ENCODE data around the gene FABP3. TPM values are rescaled to one million over a fixed set of nuclear protein-coding genes. Genes with fewer than 3 reads are reported as not detected.

The FABP3 gene
- total RNA-seq, 1 donor from 2014 or later: 148 TPM

GRCh38 chr1:31412732-31413404 is 40.0 kb upstream of the FABP3 start, which contains the start of gene SERINC2:
SERINC2 (plus strand) TSS chr1:31413213; CDS start chr1:31413266, 53 bp downstream.
- Mint-ChIP-seq H3K27me3 (ENCODE audit: unreplicated experiment) (peaks cover 26% of the 10 kb centered on the region), H3K9me3 (ENCODE audit: unreplicated experiment) (peaks cover 27% of the 10 kb centered on the region), H3K36me3 (ENCODE audit: unreplicated experiment) (no peaks in the 10 kb centered on the region), H3K4me1 (ENCODE audit: low read depth, unreplicated experiment) (peaks cover 31% of the 10 kb centered on the region), H3K4me3 (ENCODE audit: unreplicated experiment) (peak within 1 kb of the TSS; percentile 100), H3K27ac (ENCODE audit: unreplicated experiment) (peak within 1 kb of the TSS; percentile 100)
- DNase-seq: no peak
- TF ChIP-seq, protein P1, sequence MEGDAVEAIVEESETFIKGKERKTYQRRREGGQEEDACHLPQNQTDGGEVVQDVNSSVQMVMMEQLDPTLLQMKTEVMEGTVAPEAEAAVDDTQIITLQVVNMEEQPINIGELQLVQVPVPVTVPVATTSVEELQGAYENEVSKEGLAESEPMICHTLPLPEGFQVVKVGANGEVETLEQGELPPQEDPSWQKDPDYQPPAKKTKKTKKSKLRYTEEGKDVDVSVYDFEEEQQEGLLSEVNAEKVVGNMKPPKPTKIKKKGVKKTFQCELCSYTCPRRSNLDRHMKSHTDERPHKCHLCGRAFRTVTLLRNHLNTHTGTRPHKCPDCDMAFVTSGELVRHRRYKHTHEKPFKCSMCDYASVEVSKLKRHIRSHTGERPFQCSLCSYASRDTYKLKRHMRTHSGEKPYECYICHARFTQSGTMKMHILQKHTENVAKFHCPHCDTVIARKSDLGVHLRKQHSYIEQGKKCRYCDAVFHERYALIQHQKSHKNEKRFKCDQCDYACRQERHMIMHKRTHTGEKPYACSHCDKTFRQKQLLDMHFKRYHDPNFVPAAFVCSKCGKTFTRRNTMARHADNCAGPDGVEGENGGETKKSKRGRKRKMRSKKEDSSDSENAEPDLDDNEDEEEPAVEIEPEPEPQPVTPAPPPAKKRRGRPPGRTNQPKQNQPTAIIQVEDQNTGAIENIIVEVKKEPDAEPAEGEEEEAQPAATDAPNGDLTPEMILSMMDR (IDR thresholded peaks at IDR 0.05; ENCODE audit: partially characterized antibody, unreplicated experiment): no peak

DNA sequence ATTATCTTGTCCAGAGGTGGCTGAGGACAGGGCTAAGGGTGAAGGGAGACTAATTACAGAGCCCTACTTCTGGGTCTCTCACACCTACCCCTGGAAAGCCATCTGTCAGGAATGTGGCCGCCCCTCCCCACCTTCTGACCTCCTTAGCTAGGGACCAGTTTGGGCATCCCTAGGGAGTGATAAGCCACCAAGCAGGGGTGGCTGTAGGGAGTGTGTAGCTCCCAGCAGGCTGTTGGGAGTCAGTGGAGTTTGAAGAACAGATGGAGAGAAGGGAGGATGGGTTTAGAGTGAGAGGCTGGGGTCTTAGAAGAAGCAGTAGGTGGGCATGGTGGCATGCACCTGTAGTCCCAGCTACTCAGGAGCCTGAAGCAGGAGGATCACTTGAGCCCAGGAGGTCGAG is 39.3 kb upstream of the FABP3 start:
- H3K4me3 Mint-ChIP-seq (ENCODE audit: unreplicated experiment): peak overlapping the region; percentile 85
- TF ChIP-seq, protein P1 (IDR thresholded peaks at IDR 0.05; ENCODE audit: partially characterized antibody, unreplicated experiment): no peak
- H3K27ac Mint-ChIP-seq (ENCODE audit: unreplicated experiment): peak overlapping the region; percentile 75
- no peak for DNase-seq
- H3K27me3 Mint-ChIP-seq (ENCODE audit: unreplicated experiment): peaks cover 26% of the 10 kb centered on the region
- peaks cover 30% of the 10 kb centered on the region for H3K4me1 Mint-ChIP-seq (ENCODE audit: low read depth, unreplicated experiment)
- no peaks in the 10 kb centered on the region for H3K36me3 Mint-ChIP-seq (ENCODE audit: unreplicated experiment)
- H3K9me3 Mint-ChIP-seq (ENCODE audit: unreplicated experiment): peaks cover 27% of the 10 kb centered on the region

GRCh38 chr1:31410871-31411270 is 38.0 kb upstream of the FABP3 start:
- Mint-ChIP-seq H3K27me3 (ENCODE audit: unreplicated experiment) (peaks cover 26% of the 10 kb centered on the region), H3K36me3 (ENCODE audit: unreplicated experiment) (no peaks in the 10 kb centered on the region), H3K4me1 (ENCODE audit: low read depth, unreplicated experiment) (peaks cover 26% of the 10 kb centered on the region), H3K4me3 (ENCODE audit: unreplicated experiment) (peak overlapping the region; percentile 16), H3K9me3 (ENCODE audit: unreplicated experiment) (peaks cover 27% of the 10 kb centered on the region), H3K27ac (ENCODE audit: unreplicated experiment) (no peak overlapping the region)
- no peak for DNase-seq
- TF ChIP-seq, protein P1 (IDR thresholded peaks at IDR 0.05; ENCODE audit: partially characterized antibody, unreplicated experiment): no peak

DNA sequence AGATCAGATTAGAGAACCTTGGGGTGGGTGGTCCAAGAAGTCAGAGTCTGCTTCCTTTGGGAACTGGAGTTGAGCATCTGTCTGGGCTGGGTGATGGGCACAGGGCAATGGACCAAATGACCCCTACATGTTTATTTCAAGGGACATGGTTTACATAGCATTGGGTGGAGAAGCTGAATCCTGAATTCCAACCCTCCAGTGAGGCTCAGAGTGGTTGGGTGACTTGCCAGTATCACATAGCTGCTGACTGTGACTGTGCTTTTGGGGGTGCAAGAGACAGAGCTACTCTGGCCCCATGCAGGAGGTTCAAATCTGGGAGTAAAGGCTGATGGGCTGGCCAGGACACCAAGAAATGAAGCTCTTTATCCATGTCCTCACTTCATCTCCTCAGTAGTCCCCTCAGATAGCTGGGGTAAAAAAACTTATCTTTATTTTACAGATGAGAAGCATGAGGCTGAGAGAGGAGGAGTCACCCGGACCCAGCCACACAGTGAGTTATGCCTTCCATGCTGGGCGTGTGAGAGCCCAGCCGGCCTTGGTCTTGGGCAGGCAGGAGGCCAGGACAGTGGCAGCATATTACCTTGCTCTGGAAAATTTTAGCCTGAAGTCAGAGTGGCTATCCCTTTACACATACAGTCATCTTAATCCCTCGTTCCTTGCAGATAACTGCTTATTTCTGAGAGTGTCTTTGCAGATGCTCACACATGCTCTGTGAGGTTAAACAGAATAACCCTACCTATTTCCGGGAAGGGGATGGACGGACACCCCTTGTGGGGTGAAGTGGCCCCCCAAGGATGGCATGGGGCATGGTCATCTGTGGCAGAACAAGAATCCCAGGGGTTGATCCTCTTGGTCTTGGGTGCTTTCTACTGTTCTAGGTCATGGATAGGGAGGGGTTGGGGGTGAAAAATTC is 37.3 kb upstream of the FABP3 start:
- H3K36me3 Mint-ChIP-seq (ENCODE audit: unreplicated experiment): peaks cover under 1% of the 10 kb centered on the region
- no peak overlapping the region for H3K27ac Mint-ChIP-seq (ENCODE audit: unreplicated experiment)
- TF ChIP-seq, protein P1 (IDR thresholded peaks at IDR 0.05; ENCODE audit: partially characterized antibody, unreplicated experiment): no peak
- peaks cover 23% of the 10 kb centered on the region for H3K9me3 Mint-ChIP-seq (ENCODE audit: unreplicated experiment)
- no peak for DNase-seq
- peaks cover 20% of the 10 kb centered on the region for H3K4me1 Mint-ChIP-seq (ENCODE audit: low read depth, unreplicated experiment)
- H3K4me3 Mint-ChIP-seq (ENCODE audit: unreplicated experiment): peak overlapping the region; percentile 16
- peaks cover 23% of the 10 kb centered on the region for H3K27me3 Mint-ChIP-seq (ENCODE audit: unreplicated experiment)

Measured in glutamatergic neuron (in vitro differentiated cells).